HCT116 (cell line): ENCODE data around the gene FHOD1. TPM values are rescaled to one million over a fixed set of nuclear protein-coding genes. Genes with fewer than 3 reads are reported as not detected.

Experiments
- ATAC-seq: fragments of 200-7000 bp; cut with Tn5 transposase; 2 replicates; pipeline ENCODE4 v1.9.1; 2020; ENCODE audit warnings: mild to moderate bottlenecking, moderate library complexity
- BruUV-seq: library from RNA; stranded (reverse); fragments of 400-500 nt; replicated peaks from 2 replicates; lab custom pipeline; 2021; lab: Mats Ljungman, UMichigan
- CTCF ChIA-PET: fragments of 300-600 bp; sonication (Branson Sonifier 250); formaldehyde crosslinking; loops from one replicate; lab custom pipeline; 2021; ENCODE audit warnings: antibody characterized with exemption; lab: Charles Lee
- POLR2A ChIA-PET: fragments of 300-600, 350-600 bp; sonication (Branson Sonifier 250); formaldehyde crosslinking; loops from one replicate; lab custom pipeline; 2021; ENCODE audit warnings: antibody characterized with exemption; lab: Charles Lee
- RAD21 ChIA-PET, 2 experiments: fragments of 300-600 bp; sonication (Branson Sonifier 250); formaldehyde crosslinking; loops; one replicate each; lab custom pipeline; 2023; ENCODE audit warnings: low total read pairs in 2 of 2; ENCODE audit not compliant: uncharacterized antibody in 2 of 2, unreplicated experiment in 2 of 2, low non-redundant PET in 1 of 2; lab: Charles Lee
- DNase-seq: peaks from one replicate; pipeline ENCODE4 v3.0.0-alpha.2; 2010; ENCODE audit warnings: low read depth, low spot score
- H2AFZ ChIP-seq: fragments of 200-600 bp; shearing (Covaris generic), sonication (generic); 2 replicates; pipeline ENCODE4 v1.6.1; 2017; ENCODE audit warnings: low read depth, mixed run types, mixed read lengths, antibody characterized with exemption, low read length; ENCODE audit not compliant: poor library complexity, severe bottlenecking
- H3K27ac ChIP-seq: 2 replicates; pipeline ENCODE4 v1.5.1; 2012; ENCODE audit warnings: low read depth, low read length
- H3K27me3 ChIP-seq: fragments of 200-600 bp; sonication (generic); 2 replicates; pipeline ENCODE4 v1.6.1; 2016; ENCODE audit warnings: mixed run types, low read length, mixed read lengths; ENCODE audit not compliant: insufficient read depth
- H3K36me3 ChIP-seq, 2 experiments: fragments of 200-500 bp in 1 of 2; fragments of 200-600 bp in 1 of 2; sonication (Bioruptor generic) in 1 of 2; sonication (generic) in 1 of 2; 2 replicates each; pipeline versions ENCODE4 v1.5.1 to v1.6.1; 2014 to 2016; ENCODE audit warnings: low read length in 2 of 2, inconsistent platforms in 1 of 2, mixed read lengths in 1 of 2, mixed run types in 1 of 2; ENCODE audit not compliant: insufficient read depth in 2 of 2, control insufficient read depth in 1 of 2
- H3K4me1 ChIP-seq, 2 experiments: fragments of 200-600 bp in 1 of 2; sonication (generic) in 1 of 2; 2 replicates each; pipeline versions ENCODE4 v1.5.1 to v1.6.1; 2012 to 2017; ENCODE audit warnings: low read length in 2 of 2, inconsistent platforms in 1 of 2, mild to moderate bottlenecking in 1 of 2, mixed read lengths in 1 of 2, mixed run types in 1 of 2, moderate library complexity in 1 of 2; ENCODE audit not compliant: insufficient read depth in 2 of 2, control insufficient read depth in 1 of 2
- H3K4me2 ChIP-seq: fragments of 200-600 bp; sonication (generic); 2 replicates; pipeline ENCODE4 v1.6.1; 2017; ENCODE audit warnings: mixed run types, low read length, mixed read lengths
- H3K4me3 ChIP-seq, 2 experiments: fragments of 200-600 bp in 1 of 2; sonication (generic) in 1 of 2; replicated peaks in 1 of 2; 2 replicates each; pipeline ENCODE4 v1.5.1; 2011 to 2016; ENCODE audit warnings: low read length in 2 of 2, control low read depth in 1 of 2, low read depth in 1 of 2, mild to moderate bottlenecking in 1 of 2, mixed read lengths in 1 of 2, mixed run types in 1 of 2
- H3K79me2 ChIP-seq: fragments of 200-600 bp; sonication (generic); 2 replicates; pipeline ENCODE4 v1.6.1; 2017; ENCODE audit warnings: mild to moderate bottlenecking, mixed run types, low read length, moderate library complexity, mixed read lengths; ENCODE audit not compliant: insufficient read depth
- H3K9ac ChIP-seq: fragments of 200-600 bp; sonication (generic); 2 replicates; pipeline ENCODE4 v1.6.1; 2016; ENCODE audit warnings: low read length, mixed read lengths
- H3K9me2 ChIP-seq: fragments of 200-600 bp; sonication (generic), shearing (Covaris generic); 2 replicates; pipeline ENCODE4 v1.6.1; 2017; ENCODE audit warnings: mixed run types, mild to moderate bottlenecking, moderate library complexity; ENCODE audit not compliant: insufficient read depth
- H3K9me3 ChIP-seq, 2 experiments: fragments of 200-500 bp in 1 of 2; fragments of 200-600 bp in 1 of 2; sonication (Bioruptor generic) in 1 of 2; sonication (generic) in 1 of 2; 2 replicates each; pipeline ENCODE4 v1.6.1; 2014 to 2017; ENCODE audit warnings: low read length in 2 of 2, mixed read lengths in 2 of 2, inconsistent platforms in 1 of 2, low read depth in 1 of 2, mild to moderate bottlenecking in 1 of 2, mixed run types in 1 of 2, moderate library complexity in 1 of 2; ENCODE audit not compliant: control insufficient read depth in 1 of 2, insufficient read depth in 1 of 2
- H4K20me1 ChIP-seq: fragments of 200-600 bp; sonication (generic), shearing (Covaris generic); 2 replicates; pipeline ENCODE4 v1.6.1; 2017; ENCODE audit warnings: mixed run types, mild to moderate bottlenecking, moderate library complexity; ENCODE audit not compliant: insufficient read depth
- ATF3 ChIP-seq: IDR thresholded peaks from 2 replicates; pipeline ENCODE4 v1.6.1; 2012
- CBX3 ChIP-seq: IDR thresholded peaks from 2 replicates; pipeline ENCODE4 v1.6.1; 2012; ENCODE audit warnings: low read depth
- EGR1 ChIP-seq: IDR thresholded peaks from 2 replicates; pipeline ENCODE4 v1.6.1; 2012; ENCODE audit warnings: low read depth
- ELF1 ChIP-seq: IDR thresholded peaks from 2 replicates; pipeline ENCODE4 v1.6.1; 2012; ENCODE audit warnings: low read depth, borderline replicate concordance
- EZH2 ChIP-seq: fragments of 200-600 bp; sonication (generic); IDR thresholded peaks from 2 replicates; pipeline ENCODE4 v1.6.1; 2017; ENCODE audit warnings: antibody characterized with exemption, mixed run types
- EZH2phosphoT487 ChIP-seq: fragments of 200-600 bp; IDR thresholded peaks from 2 replicates; pipeline ENCODE4 v1.6.1; 2018; ENCODE audit warnings: antibody characterized with exemption, borderline replicate concordance
- FOSL1 ChIP-seq: IDR thresholded peaks from 2 replicates; pipeline ENCODE4 v1.6.1; 2012; ENCODE audit warnings: low read depth
- JUND ChIP-seq: IDR thresholded peaks from 2 replicates; pipeline ENCODE4 v1.6.1; 2012
- POLR2AphosphoS5 ChIP-seq: IDR thresholded peaks from 2 replicates; pipeline ENCODE4 v1.6.1; 2011; ENCODE audit warnings: mild to moderate bottlenecking, low read depth, low read length, moderate library complexity
- RAD21 ChIP-seq: IDR thresholded peaks from 2 replicates; pipeline ENCODE4 v1.6.1; 2012; ENCODE audit warnings: low read depth, mild to moderate bottlenecking
- SIN3A ChIP-seq: IDR thresholded peaks from 2 replicates; pipeline ENCODE4 v1.6.1; 2012; ENCODE audit warnings: low read depth
- SRF ChIP-seq: IDR thresholded peaks from 2 replicates; pipeline ENCODE4 v1.6.1; 2012; ENCODE audit warnings: low read depth
- ZFX ChIP-seq: fragments of 450-650 bp; IDR thresholded peaks from 2 replicates; pipeline ENCODE4 v1.6.1; 2017
- intact Hi-C: fragments of 100-400 bp; cut with micrococcal nuclease; formaldehyde crosslinking; loops from 2 replicates; pipeline ENCODE4 v1.10.0; 2022
- total RNA-seq: library from RNA; stranded (reverse); gene quantifications from one replicate; pipeline ENCODE4 v1.2.1, GENCODE V29; 2021; ENCODE audit not compliant: unreplicated experiment
- TF ChIP-seq, protein P1 (sequence below): IDR thresholded peaks from 2 replicates; pipeline ENCODE4 v1.6.1; 2011; ENCODE audit warnings: mild to moderate bottlenecking, low read length, moderate library complexity; ENCODE audit not compliant: insufficient replicate concordance; ENCODE audit errors: extremely low read depth
- TF ChIP-seq, protein P2 (sequence below): IDR thresholded peaks from 2 replicates; pipeline ENCODE4 v1.6.1; 2012
- TF ChIP-seq, protein P3 (sequence below): IDR thresholded peaks from 2 replicates; pipeline ENCODE4 v1.6.1; 2012; ENCODE audit warnings: low read depth

Gene FHOD1
- total RNA-seq, 1 experiment from 2014 or later: 69.2 TPM

- TF ChIP-seq, protein P1, sequence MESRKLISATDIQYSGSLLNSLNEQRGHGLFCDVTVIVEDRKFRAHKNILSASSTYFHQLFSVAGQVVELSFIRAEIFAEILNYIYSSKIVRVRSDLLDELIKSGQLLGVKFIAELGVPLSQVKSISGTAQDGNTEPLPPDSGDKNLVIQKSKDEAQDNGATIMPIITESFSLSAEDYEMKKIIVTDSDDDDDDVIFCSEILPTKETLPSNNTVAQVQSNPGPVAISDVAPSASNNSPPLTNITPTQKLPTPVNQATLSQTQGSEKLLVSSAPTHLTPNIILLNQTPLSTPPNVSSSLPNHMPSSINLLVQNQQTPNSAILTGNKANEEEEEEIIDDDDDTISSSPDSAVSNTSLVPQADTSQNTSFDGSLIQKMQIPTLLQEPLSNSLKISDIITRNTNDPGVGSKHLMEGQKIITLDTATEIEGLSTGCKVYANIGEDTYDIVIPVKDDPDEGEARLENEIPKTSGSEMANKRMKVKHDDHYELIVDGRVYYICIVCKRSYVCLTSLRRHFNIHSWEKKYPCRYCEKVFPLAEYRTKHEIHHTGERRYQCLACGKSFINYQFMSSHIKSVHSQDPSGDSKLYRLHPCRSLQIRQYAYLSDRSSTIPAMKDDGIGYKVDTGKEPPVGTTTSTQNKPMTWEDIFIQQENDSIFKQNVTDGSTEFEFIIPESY: no peak
- TF ChIP-seq CBX3 (no peak; the same call in 1 of the 2 replicates), ZFX (no peak), SIN3A (no peak; the same call in 1 of the 2 replicates), ELF1 (no peak), FOSL1 (peak; percentile 72), EGR1 (no peak)
- TF ChIP-seq, protein P2, sequence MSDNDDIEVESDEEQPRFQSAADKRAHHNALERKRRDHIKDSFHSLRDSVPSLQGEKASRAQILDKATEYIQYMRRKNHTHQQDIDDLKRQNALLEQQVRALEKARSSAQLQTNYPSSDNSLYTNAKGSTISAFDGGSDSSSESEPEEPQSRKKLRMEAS: peak; percentile 65; the same call in 1 of the 2 replicates
These were observed 20.9 kb upstream of the FHOD1 start (continued) for GRCh38 chr16:67268136-67268579.

DNA sequence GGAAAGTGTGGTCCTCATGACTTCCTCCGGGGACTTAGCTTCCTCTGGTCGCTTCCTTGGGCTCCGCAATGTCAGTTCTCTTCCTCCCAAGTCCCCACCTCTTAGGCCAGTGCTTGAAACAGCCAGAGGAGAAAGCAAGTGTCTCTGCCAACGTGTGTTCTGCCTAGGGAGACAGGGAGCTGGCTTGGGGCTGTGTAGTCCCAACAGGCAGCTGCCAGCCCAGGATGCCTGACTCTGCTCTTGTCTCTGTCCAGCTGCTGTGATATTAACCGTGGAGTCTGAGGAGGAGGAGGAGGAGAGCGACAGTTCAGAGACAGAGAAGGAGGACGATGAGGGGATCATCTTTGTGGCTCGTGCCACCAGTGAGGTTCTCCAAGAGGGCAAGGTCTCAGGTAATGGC is 18.6 kb upstream of the FHOD1 start:
- peaks cover 27 to 40% of the 10 kb centered on the region in 2 experiments for H3K4me1 ChIP-seq
- no peak overlapping the region for H3K9ac ChIP-seq
- H3K27me3 ChIP-seq: no peaks in the 10 kb centered on the region
- no peak overlapping the region for H3K4me3 ChIP-seq
- H2AFZ ChIP-seq: no peak overlapping the region
- BruUV-seq: no TSS peak
- H3K9me3 ChIP-seq: no peaks in the 10 kb centered on the region
- DNase-seq (no peak), ATAC-seq (no peak)
- H3K4me2 ChIP-seq: no peak overlapping the region
- H3K9me2 ChIP-seq: no peaks in the 10 kb centered on the region
- CTCF ChIA-PET: no interaction called here
- RAD21 ChIA-PET: no interaction called here
- POLR2A ChIA-PET: no interaction called here
- no peaks in the 10 kb centered on the region for H3K79me2 ChIP-seq
- no peak overlapping the region for H3K27ac ChIP-seq
- no peaks in the 10 kb centered on the region for H4K20me1 ChIP-seq
- no peaks in the 10 kb centered on the region for H3K36me3 ChIP-seq
- intact Hi-C loops: no loop called here
- TF ChIP-seq EZH2 (no peak), EZH2phosphoT487 (no peak), SIN3A (no peak), ATF3 (no peak), CBX3 (no peak), ELF1 (no peak), POLR2AphosphoS5 (no peak), JUND (no peak), RAD21 (no peak), SRF (no peak), ZFX (no peak)
- TF ChIP-seq, protein P3, sequence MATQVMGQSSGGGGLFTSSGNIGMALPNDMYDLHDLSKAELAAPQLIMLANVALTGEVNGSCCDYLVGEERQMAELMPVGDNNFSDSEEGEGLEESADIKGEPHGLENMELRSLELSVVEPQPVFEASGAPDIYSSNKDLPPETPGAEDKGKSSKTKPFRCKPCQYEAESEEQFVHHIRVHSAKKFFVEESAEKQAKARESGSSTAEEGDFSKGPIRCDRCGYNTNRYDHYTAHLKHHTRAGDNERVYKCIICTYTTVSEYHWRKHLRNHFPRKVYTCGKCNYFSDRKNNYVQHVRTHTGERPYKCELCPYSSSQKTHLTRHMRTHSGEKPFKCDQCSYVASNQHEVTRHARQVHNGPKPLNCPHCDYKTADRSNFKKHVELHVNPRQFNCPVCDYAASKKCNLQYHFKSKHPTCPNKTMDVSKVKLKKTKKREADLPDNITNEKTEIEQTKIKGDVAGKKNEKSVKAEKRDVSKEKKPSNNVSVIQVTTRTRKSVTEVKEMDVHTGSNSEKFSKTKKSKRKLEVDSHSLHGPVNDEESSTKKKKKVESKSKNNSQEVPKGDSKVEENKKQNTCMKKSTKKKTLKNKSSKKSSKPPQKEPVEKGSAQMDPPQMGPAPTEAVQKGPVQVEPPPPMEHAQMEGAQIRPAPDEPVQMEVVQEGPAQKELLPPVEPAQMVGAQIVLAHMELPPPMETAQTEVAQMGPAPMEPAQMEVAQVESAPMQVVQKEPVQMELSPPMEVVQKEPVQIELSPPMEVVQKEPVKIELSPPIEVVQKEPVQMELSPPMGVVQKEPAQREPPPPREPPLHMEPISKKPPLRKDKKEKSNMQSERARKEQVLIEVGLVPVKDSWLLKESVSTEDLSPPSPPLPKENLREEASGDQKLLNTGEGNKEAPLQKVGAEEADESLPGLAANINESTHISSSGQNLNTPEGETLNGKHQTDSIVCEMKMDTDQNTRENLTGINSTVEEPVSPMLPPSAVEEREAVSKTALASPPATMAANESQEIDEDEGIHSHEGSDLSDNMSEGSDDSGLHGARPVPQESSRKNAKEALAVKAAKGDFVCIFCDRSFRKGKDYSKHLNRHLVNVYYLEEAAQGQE: no peak
- TF ChIP-seq, protein P1: no peak
- TF ChIP-seq, protein P2: no peak
